Umbilical cord (tissue), 2 donors: ENCODE measurements around the gene OR10G2. TPM values are rescaled to one million over a fixed set of nuclear protein-coding genes. Genes with fewer than 3 reads are reported as not detected.
"Not testable (repeated sequence)": the region's sequence is repeated elsewhere in the genome, so short reads cannot be mapped to it uniquely, and the experiment has no call there.

ENCODE experiments used
- DNase-seq: peaks from one replicate; pipeline ENCODE4 v3.0.0-alpha.2; 2015; ENCODE audit warnings: low spot score
- total RNA-seq: library from RNA; depleted of rRNA; stranded (reverse); fragments of >200 nt; gene quantifications from one replicate; pipeline ENCODE4 v1.2.3, GENCODE V29; 2014; ENCODE audit warnings: low replicate concordance; ENCODE audit not compliant: insufficient read depth

Gene OR10G2, protein sequence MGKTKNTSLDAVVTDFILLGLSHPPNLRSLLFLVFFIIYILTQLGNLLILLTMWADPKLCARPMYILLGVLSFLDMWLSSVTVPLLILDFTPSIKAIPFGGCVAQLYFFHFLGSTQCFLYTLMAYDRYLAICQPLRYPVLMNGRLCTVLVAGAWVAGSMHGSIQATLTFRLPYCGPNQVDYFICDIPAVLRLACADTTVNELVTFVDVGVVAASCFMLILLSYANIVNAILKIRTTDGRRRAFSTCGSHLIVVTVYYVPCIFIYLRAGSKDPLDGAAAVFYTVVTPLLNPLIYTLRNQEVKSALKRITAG
- total RNA-seq, result not detected

DNA sequence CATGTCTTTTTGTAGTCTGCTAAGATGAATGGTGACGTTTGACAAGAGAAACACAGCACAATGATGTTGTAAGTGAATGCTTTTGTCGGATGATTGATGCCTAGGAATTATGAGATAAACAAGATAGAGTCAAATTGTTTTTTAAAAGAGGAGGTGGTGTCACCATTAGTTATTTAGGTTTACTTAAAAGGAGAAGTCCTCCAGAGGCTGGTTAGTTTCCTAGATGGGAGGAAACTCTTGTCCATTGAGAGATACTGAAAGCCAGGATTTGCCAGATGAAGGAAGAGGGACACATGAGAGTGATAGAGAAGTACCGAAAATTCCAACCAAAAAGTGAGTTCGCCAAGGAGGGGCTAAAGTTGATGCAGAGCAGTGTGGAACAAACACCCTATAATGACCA is at the start of gene OR10G2:
OR10G2 (minus strand) TSS at position 101 of the 400 bp plus-strand sequence; CDS start at position 3, 98 bp downstream.
- DNase-seq, result no peak

DNA sequence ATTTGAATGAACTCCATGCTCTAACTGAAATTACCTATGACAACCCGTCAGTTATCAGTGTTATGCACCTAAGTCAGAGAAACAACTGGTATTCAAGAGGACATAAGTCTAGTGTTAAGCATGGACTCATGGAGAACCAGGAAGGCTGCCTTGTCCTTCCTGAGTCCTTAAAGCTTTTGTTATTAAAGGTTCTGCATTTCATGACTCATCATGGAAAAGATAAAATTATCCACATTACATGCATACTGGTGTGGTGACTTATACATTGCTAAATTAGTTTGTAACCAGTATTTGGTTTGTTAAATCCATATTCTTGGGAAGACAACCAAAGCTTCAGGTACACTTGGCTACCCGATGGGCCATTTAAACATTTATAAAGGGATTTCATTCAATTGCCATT is 45.3 kb upstream of the OR10G2 start:
- no peak for DNase-seq

DNA sequence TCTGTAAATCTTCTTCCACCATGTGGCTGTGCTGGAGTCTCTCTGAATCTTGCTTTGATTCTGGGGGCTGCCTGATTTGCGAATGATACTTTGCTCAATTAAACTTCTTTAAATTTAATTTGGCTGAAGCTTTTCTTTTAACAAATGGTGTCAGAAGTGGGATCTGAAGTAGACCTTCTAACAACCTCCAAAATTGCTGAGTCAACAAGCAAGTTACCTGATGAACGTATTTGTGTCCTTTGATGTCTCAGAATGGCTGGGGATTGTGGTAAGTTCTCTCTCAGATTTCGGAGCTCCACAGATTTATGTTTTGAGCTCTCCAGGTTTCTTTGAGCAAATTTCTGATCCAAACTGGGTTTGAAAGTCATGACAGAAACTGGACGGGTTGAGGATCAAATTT is 40.8 kb upstream of the OR10G2 start:
- DNase-seq, result no peak

DNA sequence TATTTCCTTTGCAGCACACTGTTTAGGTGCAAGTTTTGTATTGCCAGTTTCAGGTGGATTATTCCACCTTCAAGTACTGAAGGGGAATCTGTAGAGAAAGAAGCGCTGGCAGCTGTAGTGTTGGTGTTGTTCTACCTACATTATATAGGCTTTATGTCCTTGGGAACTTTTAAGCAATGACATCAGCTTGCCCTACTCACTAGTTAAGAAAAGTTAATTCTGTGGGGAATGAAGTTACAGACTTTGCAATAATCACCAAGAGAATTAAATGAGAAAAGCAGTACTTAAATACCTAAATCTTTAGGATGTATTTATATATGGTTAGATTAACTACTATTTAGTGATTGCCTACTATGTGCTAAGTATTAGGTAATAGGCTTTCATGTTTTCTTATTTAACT is 39.0 kb upstream of the OR10G2 start, which contains the start of gene OR4E1:
OR4E1 (minus strand) TSS at position 101 of the 400 bp plus-strand sequence. CDS start 2,883 bp downstream, outside the sequence.
- no peak for DNase-seq

DNA sequence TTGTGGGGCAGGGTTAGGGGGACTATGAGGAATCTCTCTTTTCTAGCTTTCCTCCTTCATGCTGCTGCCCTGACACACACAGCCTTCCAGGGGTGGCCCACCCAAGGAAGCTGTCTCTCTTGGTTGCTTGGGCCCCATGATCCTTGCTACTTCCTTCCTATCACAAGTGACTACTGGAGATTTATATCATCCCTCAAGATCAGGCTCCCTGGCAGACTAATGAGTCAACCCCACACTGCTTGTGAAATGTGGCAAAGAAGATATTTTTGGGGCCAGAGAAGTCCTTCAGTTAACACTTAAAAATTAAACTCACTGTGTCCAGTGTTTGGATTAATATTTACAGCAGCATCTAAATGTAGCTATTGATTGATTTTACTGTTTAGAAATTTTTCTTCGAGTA is 37.4 kb upstream of the OR10G2 start:
- no peak for DNase-seq

DNA sequence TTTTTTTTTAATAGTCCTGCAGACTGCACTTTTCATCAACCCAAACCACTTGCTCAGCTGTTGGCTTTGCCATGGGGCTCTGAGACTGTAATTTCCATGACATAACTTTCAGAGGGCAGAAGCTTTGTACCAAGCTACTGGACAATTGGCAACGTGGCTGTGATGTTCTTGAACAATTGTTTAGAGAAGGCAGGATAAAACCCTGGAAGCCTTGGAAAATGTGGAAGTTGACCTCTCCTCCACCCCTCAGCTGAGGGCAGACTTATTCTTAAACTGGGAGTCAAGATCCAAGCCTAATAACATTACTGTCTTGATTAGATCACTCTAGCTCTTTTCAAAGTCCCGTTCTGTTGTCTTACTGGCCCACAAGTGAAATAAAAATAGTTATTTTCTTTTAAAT is 36.6 kb upstream of the OR10G2 start:
- no peak for DNase-seq

DNA sequence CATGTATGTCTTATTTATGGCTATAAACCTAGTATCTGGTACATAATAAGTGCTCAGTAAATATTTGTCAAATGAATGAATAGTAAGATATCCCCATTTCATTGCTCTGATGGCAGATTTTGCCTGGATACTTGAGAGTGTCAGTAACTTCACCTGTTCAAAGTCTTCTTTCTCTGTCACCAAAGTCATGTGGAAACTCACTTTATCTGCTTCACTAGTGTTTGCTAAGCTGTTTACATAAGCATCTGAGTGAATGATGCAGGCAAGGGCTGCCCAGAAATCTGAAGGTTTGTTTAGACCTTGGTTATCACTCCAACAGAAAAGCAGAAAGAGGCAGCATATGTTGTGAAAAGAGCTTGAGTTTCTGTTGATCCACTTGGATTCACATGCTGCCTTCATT is 34.5 kb upstream of the OR10G2 start:
- DNase-seq, result no peak

DNA sequence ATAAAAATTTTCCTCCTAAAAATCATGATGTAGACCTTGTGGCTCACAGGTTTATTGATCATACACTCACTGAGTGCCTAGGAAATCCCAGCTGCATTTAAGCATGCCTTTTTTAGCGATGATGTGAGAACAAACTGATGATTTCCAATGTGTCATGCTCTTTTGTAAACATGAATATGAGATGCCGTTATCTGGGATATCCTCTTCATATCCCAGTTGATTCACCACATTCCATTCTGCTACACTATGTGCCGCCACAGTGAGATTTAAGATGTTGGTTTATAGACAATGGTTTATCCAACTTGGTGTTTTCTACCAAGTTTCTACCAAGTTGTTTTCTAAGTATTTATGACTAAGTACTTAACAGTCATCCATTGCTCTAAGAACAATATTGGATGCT is 33.6 kb upstream of the OR10G2 start:
- DNase-seq, result no peak

DNA sequence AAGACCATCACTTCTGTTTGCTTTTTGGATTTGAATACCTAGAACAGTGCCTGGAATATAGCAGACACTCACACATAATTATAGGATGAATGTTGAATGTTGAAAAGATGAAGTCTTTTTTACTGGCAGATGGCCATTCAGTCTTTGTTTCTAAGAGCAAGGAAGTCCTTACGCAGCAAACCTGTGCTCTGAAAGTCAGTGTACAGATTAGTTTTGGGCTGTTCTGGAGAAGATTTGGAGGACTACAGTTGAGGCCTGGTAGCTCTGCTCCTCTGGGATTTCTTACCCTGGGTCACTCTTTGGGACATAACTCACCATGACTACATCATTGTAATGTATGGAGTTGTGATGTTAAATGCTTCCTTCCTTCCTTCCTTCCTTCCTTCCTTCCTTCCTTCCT is 22.2 kb upstream of the OR10G2 start:
- DNase-seq, result no peak

DNA sequence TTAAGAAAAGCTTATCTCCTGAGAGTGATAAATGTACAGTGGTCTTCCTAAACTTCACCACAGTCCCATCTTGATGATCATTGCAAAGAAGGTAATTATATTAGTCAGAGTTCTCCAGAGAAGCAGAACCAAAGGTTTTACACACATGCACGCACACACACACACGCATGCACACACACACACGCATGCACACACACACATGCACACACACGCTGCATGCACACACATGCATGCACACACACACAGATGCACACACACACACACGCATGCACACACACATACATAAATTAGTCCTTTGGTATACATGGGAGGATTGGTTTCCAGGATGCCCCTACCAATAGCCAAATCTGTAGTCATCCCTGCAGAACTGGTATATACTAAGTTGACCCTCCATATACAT is 19.5 kb upstream of the OR10G2 start:
- DNase-seq, result no peak

DNA sequence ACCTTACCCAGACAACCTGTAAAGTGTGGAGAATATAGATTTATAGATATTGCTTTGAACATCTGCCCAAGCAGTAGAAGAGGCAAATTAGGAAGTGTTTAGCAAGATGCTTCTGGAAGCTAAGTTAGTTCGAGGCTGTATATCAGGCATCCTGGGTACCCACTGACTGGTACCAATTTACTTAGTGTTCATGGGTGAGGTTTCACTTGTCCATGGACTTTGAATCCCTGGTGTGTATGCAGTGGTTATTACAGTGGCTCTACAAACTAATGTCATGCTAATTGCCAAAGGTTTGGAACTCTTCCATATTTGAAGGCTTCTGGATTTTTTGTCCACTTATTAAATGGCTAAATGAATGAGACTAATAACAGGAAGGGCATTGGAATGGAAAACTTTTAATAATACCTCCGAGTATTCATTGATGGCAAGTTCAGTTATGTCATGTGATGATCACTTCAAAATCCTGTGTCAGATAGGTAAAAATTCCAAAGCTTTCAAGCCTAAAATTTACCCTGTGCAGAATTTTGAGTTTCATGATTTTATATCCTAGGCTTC is 18.7 kb upstream of the OR10G2 start, which contains the start of gene OR4E2:
OR4E2 (plus strand) TSS at position 505 of the 555 bp plus-strand sequence. CDS start 11,248 bp downstream, outside the sequence.
- no peak for DNase-seq

DNA sequence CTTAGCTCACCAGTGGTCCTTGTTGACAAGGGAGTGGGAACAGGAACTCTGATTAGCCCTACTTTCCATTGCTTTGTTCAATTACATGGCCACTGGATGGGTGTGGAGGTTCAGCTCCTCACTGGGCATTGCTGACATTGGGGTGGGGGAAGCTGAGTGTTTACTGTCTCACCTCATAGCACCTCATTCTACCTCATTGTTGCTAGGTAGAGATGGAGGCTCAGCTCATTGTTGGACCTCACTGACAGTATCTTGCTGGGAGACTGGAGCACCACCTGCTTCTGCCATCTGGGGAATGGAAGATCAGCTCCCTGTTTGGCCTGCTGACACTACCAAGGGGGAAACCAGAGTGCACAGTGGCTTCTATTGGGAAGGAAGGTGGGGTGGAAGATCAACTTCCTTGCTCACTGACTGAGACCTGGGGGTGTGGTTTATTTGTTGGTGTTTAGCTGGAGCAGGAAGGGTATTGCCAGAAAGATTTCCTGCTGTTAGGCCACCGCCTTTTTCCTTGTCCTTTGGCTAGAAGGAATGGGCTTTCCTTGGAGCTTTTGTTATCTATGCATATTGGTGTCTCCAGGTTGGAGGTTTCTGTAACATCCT is 17.6 kb upstream of the OR10G2 start:
- DNase-seq, result no peak

DNA sequence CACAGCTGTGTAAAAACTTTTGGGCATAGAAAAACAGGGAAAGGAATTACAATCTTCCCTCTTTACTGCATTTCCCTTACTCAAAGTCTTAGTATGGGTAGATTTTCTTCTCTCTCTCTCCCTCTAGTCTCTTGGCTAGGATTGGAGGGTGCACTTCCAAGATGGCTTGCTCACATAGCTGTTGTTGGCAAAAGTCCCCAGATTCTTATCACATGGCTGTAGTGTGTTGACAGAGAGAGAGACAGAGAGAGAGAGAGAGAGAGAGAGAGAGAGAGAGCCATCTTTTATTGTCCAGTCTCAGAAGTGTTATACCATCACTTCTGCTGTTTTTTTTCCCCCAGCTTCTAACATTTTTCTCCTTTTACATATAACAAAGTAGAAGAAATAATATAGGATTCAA is 12.6 kb upstream of the OR10G2 start:
- no peak for DNase-seq

DNA sequence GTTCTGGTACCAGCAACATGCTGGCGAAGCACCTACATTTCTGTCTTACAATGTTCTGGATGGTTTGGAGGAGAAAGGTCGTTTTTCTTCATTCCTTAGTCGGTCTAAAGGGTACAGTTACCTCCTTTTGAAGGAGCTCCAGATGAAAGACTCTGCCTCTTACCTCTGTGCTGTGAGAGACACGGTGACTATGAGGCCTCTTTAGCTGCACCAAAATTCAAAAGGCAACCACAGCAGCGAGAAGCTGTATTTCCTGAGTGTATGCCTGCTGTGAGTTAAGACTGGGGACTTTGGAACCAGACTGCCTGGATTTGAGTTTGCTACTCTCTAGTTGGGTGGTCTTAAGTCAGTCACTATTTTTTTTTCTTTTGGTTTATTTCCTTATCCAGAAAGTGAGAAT is 8.7 kb upstream of the OR10G2 start:
- no peak for DNase-seq

DNA sequence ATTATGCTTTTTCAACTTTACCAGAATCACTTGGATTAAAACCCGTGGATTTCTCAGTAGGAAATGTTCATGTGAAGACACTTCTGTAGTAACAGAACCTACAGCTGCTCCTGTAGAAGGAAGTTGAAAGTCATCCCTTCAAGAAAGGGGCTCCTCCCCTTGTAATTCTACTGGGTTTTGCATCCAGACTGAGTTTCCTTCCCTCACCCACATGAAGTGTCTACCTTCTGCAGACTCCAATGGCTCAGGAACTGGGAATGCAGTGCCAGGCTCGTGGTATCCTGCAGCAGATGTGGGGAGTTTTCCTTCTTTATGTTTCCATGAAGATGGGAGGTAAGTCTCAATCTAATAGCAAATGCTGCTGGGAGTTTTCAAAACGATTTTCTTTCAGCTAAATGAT is 7.9 kb upstream of the OR10G2 start:
- no peak for DNase-seq

DNA sequence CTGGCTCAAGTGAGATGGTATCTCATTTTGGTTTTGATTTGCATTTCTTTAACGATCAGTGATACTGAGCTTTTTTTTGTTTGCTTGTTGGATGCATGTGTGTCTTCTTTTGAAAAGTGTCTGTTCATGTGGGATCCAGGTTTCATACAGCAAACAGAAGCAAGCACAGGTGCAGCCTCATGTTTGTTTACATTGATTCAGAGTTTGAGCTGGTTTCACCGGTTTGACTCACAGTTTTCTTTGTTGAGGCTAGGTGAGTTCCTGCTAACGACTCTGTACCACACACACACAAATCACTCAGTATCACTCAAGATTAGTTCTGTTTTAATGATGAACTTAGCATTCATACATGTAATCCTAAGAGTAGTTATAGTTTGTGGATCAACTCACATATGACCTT is 3.7 kb downstream of the OR10G2 start:
- DNase-seq, result no peak

DNA sequence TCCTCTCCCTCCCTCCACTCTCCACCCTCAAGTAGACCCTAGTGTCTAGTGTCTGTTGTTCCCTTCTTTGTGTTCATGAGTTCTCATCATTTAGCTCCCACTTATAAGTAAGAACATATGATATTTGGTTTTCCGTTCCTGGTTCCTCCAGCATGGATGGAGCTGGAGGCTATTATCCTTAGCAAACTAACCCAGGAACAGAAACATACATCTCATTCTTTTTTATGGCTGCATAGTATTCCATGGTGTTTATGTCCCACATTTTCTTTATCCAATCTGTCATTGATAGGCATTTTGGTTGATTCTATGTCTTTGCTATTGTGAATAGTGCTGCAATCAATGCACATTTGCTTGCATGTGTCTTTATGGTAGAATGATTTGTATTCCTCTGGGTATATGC is 4.2 kb downstream of the OR10G2 start:
- not testable (repeated sequence) for DNase-seq

DNA sequence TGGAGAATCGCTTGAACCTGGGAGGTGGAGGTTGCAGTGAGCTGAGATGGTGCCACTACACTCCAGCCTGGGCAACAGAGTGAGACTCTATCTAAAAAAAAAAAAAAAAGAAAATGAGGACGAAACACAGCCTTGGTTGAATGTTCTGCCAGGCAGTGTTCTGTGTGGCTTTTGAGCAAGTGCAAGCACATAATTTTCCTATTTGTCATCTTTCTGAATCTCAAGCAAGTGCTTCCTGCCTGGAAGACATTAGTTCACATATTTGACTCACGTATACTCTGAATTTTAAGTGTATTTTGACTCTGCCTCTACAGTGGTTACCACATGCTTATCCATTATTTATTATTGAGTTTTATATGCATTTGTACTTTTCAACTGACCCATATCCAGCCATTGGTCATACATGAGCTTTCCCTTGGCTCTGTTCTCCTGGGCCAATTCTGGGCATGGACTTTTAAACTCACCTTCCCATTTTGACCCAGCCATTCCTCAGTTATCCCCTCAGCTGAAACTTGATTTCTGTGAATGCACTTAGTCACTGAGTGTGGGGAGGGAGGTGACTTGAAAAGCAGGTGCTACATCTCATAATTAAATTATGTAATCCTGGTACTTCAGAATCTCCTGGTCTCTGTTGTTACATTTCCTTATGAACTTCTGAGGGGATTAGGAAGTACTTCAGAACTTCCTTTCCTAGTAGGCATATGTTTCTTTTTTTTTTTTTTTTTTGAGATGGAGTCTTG is 8.1 kb downstream of the OR10G2 start:
- no peak for DNase-seq

DNA sequence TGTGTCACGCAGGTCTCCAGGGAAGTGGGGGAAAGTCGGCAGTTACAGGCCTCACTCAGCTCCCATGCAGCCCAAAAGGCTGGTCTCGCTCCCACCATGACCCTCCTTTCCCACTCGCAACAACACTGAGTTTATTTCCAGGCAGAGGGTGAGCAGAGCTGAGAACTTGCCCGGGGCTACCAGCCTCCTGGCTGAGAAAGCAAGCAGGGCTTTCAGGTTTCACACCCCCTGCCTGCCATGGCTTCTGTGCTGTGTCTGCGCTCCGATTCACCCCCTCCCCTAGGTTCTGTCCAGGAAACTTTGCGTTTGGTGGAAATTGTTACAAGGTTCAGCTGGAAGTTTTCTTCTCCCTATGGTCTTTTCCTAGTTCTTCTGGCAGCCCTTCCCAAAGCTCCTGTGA is 17.1 kb downstream of the OR10G2 start:
- no peak for DNase-seq

DNA sequence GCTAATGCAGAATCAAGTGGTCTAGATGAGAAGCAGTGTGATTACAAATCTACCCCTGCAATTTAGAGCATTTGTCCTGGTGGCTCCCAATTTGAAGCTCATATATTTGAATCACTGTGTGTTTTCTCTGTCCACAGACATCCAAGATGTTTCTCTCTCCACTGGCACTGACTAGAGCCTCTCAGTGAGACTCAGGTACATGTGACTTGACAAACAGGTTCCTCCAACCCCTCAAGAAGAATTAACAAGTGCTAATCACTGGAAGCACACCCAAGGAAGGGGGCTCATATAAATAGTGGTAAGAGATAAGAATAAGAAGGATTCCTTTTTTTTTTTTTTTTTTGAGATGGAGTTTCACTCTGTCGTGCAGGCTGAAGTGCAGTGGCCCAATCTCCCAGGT is 20.5 kb downstream of the OR10G2 start:
- DNase-seq, result no peak

DNA sequence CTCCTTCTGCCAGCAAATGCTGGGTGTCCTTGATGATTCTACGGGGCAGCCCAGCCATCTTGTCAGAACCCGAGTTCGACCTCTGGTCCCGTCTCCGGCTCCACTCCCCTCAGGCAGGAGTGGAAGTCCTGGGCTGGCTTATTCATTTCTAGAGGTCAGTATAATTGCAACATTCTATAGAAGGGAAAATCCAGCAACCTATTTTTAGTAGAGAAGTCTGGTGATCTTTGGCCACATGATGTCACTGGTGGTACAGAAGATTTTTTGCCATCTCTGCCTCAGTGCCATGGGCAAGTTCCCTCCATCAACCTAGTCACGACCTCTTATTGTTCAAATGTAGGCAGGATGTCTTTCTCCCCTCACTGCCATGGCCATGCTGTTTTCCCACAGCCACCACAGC is 22.4 kb downstream of the OR10G2 start:
- no peak for DNase-seq

DNA sequence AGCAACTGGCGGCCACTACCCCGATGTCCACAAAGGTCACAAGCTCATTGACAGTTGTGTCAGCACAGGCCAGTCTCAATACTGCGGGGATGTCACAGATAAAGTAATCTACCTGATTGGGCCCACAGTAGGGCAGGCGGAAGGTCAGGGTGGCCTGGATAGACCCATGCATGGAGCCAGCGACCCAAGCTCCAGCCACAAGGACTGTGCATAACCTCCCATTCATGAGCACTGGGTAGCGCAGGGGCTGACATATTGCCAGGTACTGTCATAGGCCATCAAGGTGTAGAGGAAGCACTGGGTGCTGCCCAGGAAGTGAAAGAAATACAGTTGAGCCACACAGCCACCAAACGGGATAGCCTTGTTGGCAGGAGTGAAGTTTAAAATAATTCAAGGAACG is 32.6 kb downstream of the OR10G2 start:
- DNase-seq, result not testable (repeated sequence)
